K562 (cell line): ENCODE data around the gene HNRNPF. TPM values are rescaled to one million over a fixed set of nuclear protein-coding genes. Genes with fewer than 3 reads are reported as not detected.

Experiments
- ATAC-seq: fragments of 200-7000 bp; cut with Tn5 transposase; 3 replicates; pipeline ENCODE4 v1.9.1; 2020; ENCODE audit warnings: moderate library complexity
- BruUV-seq: library from RNA; stranded (reverse); fragments of 400-500 nt; replicated peaks from 2 replicates; lab custom pipeline; 2021; lab: Mats Ljungman, UMichigan
- CTCF ChIA-PET: fragments of 300-600 bp; formaldehyde crosslinking; extraction: SDS; loops from one replicate; lab custom pipeline; 2021; ENCODE audit warnings: low intra/inter-chr PET ratio; lab: Yijun Ruan, JAX
- POLR2A ChIA-PET: fragments of 300-600, 350-650 bp; sonication (Branson Sonifier 250); formaldehyde crosslinking; extraction: SDS; loops from one replicate; lab custom pipeline; 2021; ENCODE audit warnings: antibody characterized with exemption, inconsistent platforms; lab: Yijun Ruan, JAX
- DNase-seq, 4 experiments: peaks; one replicate each; pipeline versions ENCODE4 v3.0.0 to v3.0.0-alpha.2; 2011 to 2018; ENCODE audit warnings: low spot score in 3 of 4, mixed read lengths in 3 of 4; ENCODE audit errors: extremely low read depth in 1 of 4
- FAIRE-seq: peaks from 2 replicates; lab custom pipeline; 2011; peaks lifted over from hg19 to GRCh38; lab: Jason Lieb, UNC
- H2AFZ ChIP-seq: 2 replicates; pipeline ENCODE4 v1.6.0; 2011; ENCODE audit warnings: low read depth, low read length, control low read depth, inconsistent platforms
- H3K27ac ChIP-seq: fragments of 200-600 bp; 3 replicates; pipeline ENCODE4 v1.8.0; 2011; ENCODE audit warnings: low read depth, mild to moderate bottlenecking, control low read depth, inconsistent platforms, low read length, moderate library complexity, mixed read lengths; ENCODE audit errors: extremely low read depth
- H3K27me3 ChIP-seq, 2 experiments: fragments of 300-600 bp in 1 of 2; 2 replicates in 1 of 2; 3 replicates in 1 of 2; pipeline versions ENCODE4 v1.6.0 to v1.8.0; 2011; ENCODE audit warnings: inconsistent platforms in 2 of 2, low read length in 2 of 2, mild to moderate bottlenecking in 1 of 2, mixed read lengths in 1 of 2, moderate library complexity in 1 of 2; ENCODE audit not compliant: control insufficient read depth in 2 of 2, insufficient read depth in 2 of 2
- H3K36me3 ChIP-seq: fragments of 300-600 bp; 3 replicates; pipeline ENCODE4 v1.8.0; 2011; ENCODE audit warnings: mild to moderate bottlenecking, low read length, inconsistent platforms; ENCODE audit not compliant: control insufficient read depth, insufficient read depth
- H3K4me1 ChIP-seq, 2 experiments: fragments of 200-600 bp in 1 of 2; replicated peaks in 1 of 2; 2 replicates in 1 of 2; 3 replicates in 1 of 2; pipeline versions ENCODE4 v1.5.1 to v1.8.0; 2011; ENCODE audit warnings: inconsistent platforms in 2 of 2, low read length in 2 of 2, mild to moderate bottlenecking in 1 of 2, mixed read lengths in 1 of 2, moderate library complexity in 1 of 2; ENCODE audit not compliant: control insufficient read depth in 2 of 2, insufficient read depth in 2 of 2
- H3K4me2 ChIP-seq: 2 replicates; pipeline ENCODE4 v1.6.1; 2011; ENCODE audit warnings: low read length, control low read depth, inconsistent platforms, mixed read lengths; ENCODE audit not compliant: insufficient read depth
- H3K4me3 ChIP-seq: fragments of 200-600 bp; sonication (generic), shearing (Covaris generic); 2 replicates; pipeline ENCODE4 v1.5.1; 2016; ENCODE audit warnings: control low read depth, inconsistent platforms
- H3K79me2 ChIP-seq: fragments of 200-600 bp; 3 replicates; pipeline ENCODE4 v1.8.0; 2011; ENCODE audit warnings: low read length, inconsistent platforms; ENCODE audit not compliant: control insufficient read depth, insufficient read depth
- H3K9ac ChIP-seq, 2 experiments: 2 replicates each; pipeline versions ENCODE4 v1.6.0 to v1.6.1; 2011; ENCODE audit warnings: low read depth in 2 of 2, low read length in 2 of 2, control low read depth in 1 of 2, inconsistent platforms in 1 of 2, mild to moderate bottlenecking in 1 of 2, mixed read lengths in 1 of 2; ENCODE audit not compliant: insufficient read depth in 1 of 2
- H3K9me1 ChIP-seq: one replicate; pipeline ENCODE4 v1.6.0; 2011; ENCODE audit warnings: inconsistent platforms, mild to moderate bottlenecking, low read length, moderate library complexity; ENCODE audit not compliant: control insufficient read depth, insufficient read depth
- H3K9me3 ChIP-seq: replicated peaks from 2 replicates; pipeline ENCODE4 v1.5.1; 2011; ENCODE audit warnings: low read depth, low read length, inconsistent platforms; ENCODE audit not compliant: control insufficient read depth, insufficient read depth
- H4K20me1 ChIP-seq: replicated peaks from 2 replicates; pipeline ENCODE4 v1.6.1; 2011; ENCODE audit warnings: low read length, inconsistent platforms, mixed read lengths; ENCODE audit not compliant: control insufficient read depth, insufficient read depth
- ARHGAP35 ChIP-seq: fragments of 450-650 bp; IDR thresholded peaks from 2 replicates; pipeline ENCODE4 v1.6.1; 2018; ENCODE audit not compliant: partially characterized antibody
- CHD2 ChIP-seq: IDR thresholded peaks from 2 replicates; pipeline ENCODE4 v1.6.1; 2011; ENCODE audit warnings: low read depth, low read length
- ILF3 ChIP-seq: fragments of 450-650 bp; IDR thresholded peaks from 2 replicates; pipeline ENCODE4 v1.6.1; 2018; ENCODE audit warnings: antibody characterized with exemption, mild to moderate bottlenecking, moderate library complexity, borderline replicate concordance
- KDM4B ChIP-seq, 2 experiments: fragments of 450-650 bp in 1 of 2; sonication (generic) in 1 of 2; IDR thresholded peaks; 2 replicates each; pipeline ENCODE4 v1.6.1; 2016 to 2017; ENCODE audit warnings: borderline replicate concordance in 2 of 2, antibody characterized with exemption in 1 of 2, low read depth in 1 of 2, mild to moderate bottlenecking in 1 of 2
- POLR2AphosphoS2 ChIP-seq: IDR thresholded peaks from 2 replicates; pipeline ENCODE4 v1.6.1; 2012; ENCODE audit warnings: low read length, improper control_type of control experiment
- SIN3A ChIP-seq, 2 experiments: fragments of 150-350 bp in 1 of 2; IDR thresholded peaks; 2 replicates each; pipeline ENCODE4 v1.6.1; 2011 to 2016; ENCODE audit warnings: borderline replicate concordance in 2 of 2, low read depth in 2 of 2, low read length in 2 of 2, mild to moderate bottlenecking in 2 of 2, moderate library complexity in 2 of 2; ENCODE audit not compliant: control insufficient read depth in 1 of 2
- ZNF511 ChIP-seq: sonication (generic); formaldehyde crosslinking; IDR thresholded peaks from 2 replicates; pipeline ENCODE4 v1.8.0; 2022; ENCODE audit warnings: mild to moderate bottlenecking, missing genetic modification reagents
- whole genome bisulfite sequencing: fragments of 100-300 bp; shearing (Covaris generic); methylation state at CpG from one replicate; pipeline ENCODE4 v1.1.6; 2016; ENCODE audit warnings: low coverage, mixed read lengths; ENCODE audit not compliant: insufficient coverage; ENCODE audit errors: missing lambda C conversion rate; 5-methylcytosine and 5-hydroxymethylcytosine counted together
- in situ Hi-C: fragments of 300-500 bp; cut with MboI; formaldehyde crosslinking; loops from 4 replicates; pipeline ENCODE4 v1.15.0; 2018; ENCODE audit warnings: inconsistent platforms, mixed read lengths
- intact Hi-C: fragments of 100-400 bp; cut with micrococcal nuclease; formaldehyde crosslinking; loops from 2 replicates; pipeline ENCODE4 v1.14.2; 2022
- polyA plus RNA-seq, 8 experiments: library from polyadenylated mRNA; depleted of rRNA in 4 of 8; stranded (reverse) in 5 of 8; unstranded in 3 of 8; fragments of >200 nt; fragmentation: Nextera tagmentation in 2 of 8; fragmentation: Illumina TruSeq in 1 of 8; extraction: Ambion mirVana in 2 of 8; extraction: Trizol in 1 of 8; gene quantifications; 2 replicates each; pipeline versions ENCODE4 v1.2.1 to v1.2.3, GENCODE V29; 2011 to 2014; ENCODE audit warnings: inconsistent platforms in 1 of 8, missing spikeins in 1 of 8
- total RNA-seq, 7 experiments: library from RNA; depleted of rRNA in 6 of 7; stranded (reverse); fragments of >200 nt in 6 of 7; fragmentation: Illumina TruSeq in 2 of 7; extraction: Trizol in 2 of 7; gene quantifications; 2 replicates each; pipeline versions ENCODE4 v1.2.1 to v1.2.3, GENCODE V29; 2011 to 2021; ENCODE audit warnings: low replicate concordance in 1 of 7
- TF ChIP-seq, protein P1 (sequence below): sonication (generic); formaldehyde crosslinking; IDR thresholded peaks from 2 replicates; pipeline ENCODE4 v1.8.1; 2023; ENCODE audit warnings: mild to moderate bottlenecking, missing genetic modification reagents

Gene HNRNPF
- total and polyA plus RNA-seq, 9 of the 15 experiments (the other 6 are each of a cell fraction or from before 2014, with no cell fraction given) = 192 to 489 (median 416) TPM

DNA sequence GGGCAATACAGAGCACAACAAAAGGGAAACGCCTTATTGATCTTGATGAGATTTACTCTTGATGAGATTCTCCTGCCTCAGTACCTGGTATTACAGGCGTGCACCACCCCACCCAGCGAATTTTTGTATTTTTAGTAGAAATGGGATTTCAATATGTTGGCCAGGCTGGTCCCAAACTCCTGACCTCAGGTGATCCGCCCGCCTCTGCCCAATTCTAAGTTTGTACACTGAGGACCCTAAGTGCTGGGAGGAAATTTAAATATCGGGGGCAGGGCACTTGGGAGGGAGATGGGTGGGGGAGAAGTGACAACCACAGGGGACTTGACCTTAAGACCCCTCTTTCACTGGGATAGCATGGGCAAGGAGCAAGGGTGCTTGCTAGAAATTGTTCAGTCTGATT lies 14.1 kb downstream of the HNRNPF start:
- DNase-seq (peak in 2 of 4 experiments; percentile 22 to 23), ATAC-seq (no peak), FAIRE-seq (no peak)
- peaks cover 58 to 62% of the 10 kb centered on the region in 2 experiments; a peak in 4 of 5 replicates for H3K4me1 ChIP-seq
- peaks cover 8% of the 10 kb centered on the region for H3K9me1 ChIP-seq
- POLR2A ChIA-PET = interaction anchor here (1.3 to 5.3 kb wide), 6 partner anchors 9 to 68 kb away, joined by 3 to 73 read pairs (median 7); no protein-coding TSS in a partner anchor
- 61% methylated on average over 6 of the region's 6 CpGs for WGBS
- H3K9ac ChIP-seq = peak overlapping the region; percentile 34 to 96; a peak in 3 of 4 replicates
- peak overlapping the region; percentile 89 for H3K4me2 ChIP-seq
- peak overlapping the region; percentile 96 for H3K27ac ChIP-seq
- H3K4me3 ChIP-seq = peak overlapping the region; percentile 65
- no TSS peak for BruUV-seq
- no peaks in the 10 kb centered on the region for H3K9me3 ChIP-seq
- H3K27me3 ChIP-seq = no peaks in the 10 kb centered on the region
- intact Hi-C loops = loop anchor here (5.0 kb wide), 1 partner anchor 48 kb away; no protein-coding TSS in a partner anchor
- H4K20me1 ChIP-seq = peaks cover 69% of the 10 kb centered on the region
- H3K79me2 ChIP-seq = peaks cover 97% of the 10 kb centered on the region
- H2AFZ ChIP-seq = no peak overlapping the region
- CTCF ChIA-PET = no interaction called here
- in situ Hi-C loops = loop anchor here (5.0 kb wide), 1 partner anchor 57 kb away; no protein-coding TSS in a partner anchor
- H3K36me3 ChIP-seq = peaks cover 85% of the 10 kb centered on the region
- TF ChIP-seq POLR2AphosphoS2 = 0 out of 2 replicates have a peak, but pooled peaks have one; percentile 47
- no peak for TF ChIP-seq ARHGAP35
- 0 out of 2 replicates have a peak, but pooled peaks have one; percentile 10 for TF ChIP-seq ILF3
- TF ChIP-seq, protein P1, sequence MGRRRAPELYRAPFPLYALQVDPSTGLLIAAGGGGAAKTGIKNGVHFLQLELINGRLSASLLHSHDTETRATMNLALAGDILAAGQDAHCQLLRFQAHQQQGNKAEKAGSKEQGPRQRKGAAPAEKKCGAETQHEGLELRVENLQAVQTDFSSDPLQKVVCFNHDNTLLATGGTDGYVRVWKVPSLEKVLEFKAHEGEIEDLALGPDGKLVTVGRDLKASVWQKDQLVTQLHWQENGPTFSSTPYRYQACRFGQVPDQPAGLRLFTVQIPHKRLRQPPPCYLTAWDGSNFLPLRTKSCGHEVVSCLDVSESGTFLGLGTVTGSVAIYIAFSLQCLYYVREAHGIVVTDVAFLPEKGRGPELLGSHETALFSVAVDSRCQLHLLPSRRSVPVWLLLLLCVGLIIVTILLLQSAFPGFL (CRISPR knock-in tag) = peak; percentile 62; the same call in 1 of the 2 replicates
- TF ChIP-seq ZNF511 (CRISPR knock-in tag) = no peak
- TF ChIP-seq CHD2 = 0 out of 2 replicates have a peak, but pooled peaks have one; percentile 14
- 0 out of 4 replicates have a peak, but pooled peaks of 1 of the 2 experiments have one; percentile 21 for TF ChIP-seq SIN3A (IDR thresholded peaks at IDR 0.05; ENCODE audit: borderline replicate concordance in 2 of 2, control insufficient read depth in 1 of 2, low read depth in 2 of 2, low read length in 2 of 2)
- no peak for TF ChIP-seq KDM4B (IDR thresholded peaks at IDR 0.05; ENCODE audit: borderline replicate concordance in 2 of 2, low read depth in 1 of 2)
